Loucy (cell line): ENCODE data around the gene CRTC1.

Experiments used
- EZH2phosphoT487 ChIP-seq: fragments of 200-600 bp; IDR thresholded peaks from 2 replicates; pipeline ENCODE4 v1.6.1; 2018; ENCODE audit warnings: antibody characterized with exemption, mild to moderate bottlenecking, moderate library complexity, borderline replicate concordance
- TF ChIP-seq, protein P1 (sequence below): fragments of 200-600 bp; sonication (generic); conservative IDR thresholded peaks from 2 replicates; pipeline ENCODE4 v1.5.1; 2014; ENCODE audit warnings: mild to moderate bottlenecking, antibody characterized with exemption, low read length

DNA sequence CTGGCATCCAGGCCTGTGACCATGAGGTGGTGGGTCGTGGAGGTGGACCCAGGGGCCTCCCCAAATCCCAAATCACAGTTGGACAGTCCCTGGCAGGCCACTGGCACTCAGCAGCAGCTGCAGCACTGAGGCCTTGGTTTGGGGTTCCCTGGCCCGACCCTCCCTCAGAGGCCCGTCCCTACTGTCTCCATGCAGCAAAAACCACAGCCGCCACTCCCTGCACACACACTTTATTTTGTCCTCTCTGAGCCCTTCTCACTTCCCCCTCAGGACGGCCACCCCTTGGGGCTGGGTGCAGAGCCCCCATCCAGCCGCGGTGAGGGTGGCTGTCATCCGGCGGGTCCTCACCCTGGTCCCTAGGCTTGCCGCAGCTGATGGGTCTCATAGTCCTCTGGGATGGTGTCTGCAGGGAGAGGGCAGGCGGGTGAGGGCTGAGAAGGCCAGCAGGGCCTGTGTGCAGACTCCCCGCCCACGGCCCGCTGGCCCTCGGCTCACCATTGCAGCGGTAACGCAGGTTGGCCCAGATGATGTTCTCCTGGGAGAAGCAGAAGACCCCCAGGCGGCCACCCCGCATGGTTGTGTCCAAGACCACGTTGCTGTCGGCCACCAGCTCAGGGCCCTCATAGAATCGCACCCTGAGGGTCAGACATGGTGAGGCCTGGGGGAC lies 99.2 kb downstream of the CRTC1 start:
- TF ChIP-seq, protein P1, sequence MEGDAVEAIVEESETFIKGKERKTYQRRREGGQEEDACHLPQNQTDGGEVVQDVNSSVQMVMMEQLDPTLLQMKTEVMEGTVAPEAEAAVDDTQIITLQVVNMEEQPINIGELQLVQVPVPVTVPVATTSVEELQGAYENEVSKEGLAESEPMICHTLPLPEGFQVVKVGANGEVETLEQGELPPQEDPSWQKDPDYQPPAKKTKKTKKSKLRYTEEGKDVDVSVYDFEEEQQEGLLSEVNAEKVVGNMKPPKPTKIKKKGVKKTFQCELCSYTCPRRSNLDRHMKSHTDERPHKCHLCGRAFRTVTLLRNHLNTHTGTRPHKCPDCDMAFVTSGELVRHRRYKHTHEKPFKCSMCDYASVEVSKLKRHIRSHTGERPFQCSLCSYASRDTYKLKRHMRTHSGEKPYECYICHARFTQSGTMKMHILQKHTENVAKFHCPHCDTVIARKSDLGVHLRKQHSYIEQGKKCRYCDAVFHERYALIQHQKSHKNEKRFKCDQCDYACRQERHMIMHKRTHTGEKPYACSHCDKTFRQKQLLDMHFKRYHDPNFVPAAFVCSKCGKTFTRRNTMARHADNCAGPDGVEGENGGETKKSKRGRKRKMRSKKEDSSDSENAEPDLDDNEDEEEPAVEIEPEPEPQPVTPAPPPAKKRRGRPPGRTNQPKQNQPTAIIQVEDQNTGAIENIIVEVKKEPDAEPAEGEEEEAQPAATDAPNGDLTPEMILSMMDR = no peak
- no peak for TF ChIP-seq EZH2phosphoT487
